Measurements from ENCODE around the gene ZMYND8.

DNA sequence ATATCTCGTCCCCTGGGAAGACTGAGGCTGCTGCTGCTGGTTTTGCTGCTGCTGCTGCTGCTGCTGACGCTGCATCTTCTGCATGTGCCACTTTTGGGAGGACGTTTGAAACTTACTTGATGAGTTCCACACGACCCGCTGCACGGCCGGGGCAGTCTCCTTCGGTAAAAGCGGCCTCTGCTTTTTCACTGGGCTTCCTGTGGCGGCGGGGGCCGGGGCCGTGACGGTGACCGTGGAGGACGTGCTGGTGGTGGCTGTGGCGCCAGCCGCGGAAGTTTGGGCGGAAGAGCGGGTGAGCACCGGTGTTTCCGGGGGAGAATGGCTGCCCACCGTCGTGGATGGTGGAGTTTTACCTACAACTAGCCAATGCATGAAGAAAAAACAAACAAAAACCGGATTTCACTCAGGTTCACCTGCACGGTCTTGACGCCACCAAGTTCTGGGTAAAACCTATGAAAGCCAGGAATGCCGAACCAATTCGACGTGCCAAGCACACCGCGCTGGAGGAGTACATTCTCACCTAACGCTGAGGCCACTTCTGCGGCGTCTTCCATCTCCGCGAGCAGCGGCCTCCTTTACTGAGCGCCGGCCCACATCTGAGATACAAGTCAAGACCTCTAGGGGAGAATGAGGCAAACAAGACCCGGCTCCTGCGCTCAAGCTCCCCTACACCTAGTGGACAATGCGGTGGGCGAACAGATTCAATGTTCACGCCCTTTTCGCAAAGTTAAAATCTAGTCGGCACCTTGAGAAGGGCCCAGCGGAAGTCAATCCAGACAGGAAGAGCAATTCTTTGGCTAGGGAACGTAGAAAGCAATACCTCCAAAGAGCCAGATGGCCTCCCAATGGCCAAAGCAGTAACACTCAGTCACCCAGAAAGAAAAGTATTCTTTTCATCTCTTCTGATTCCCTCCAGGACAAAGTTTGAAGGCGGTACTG, 117.5 kb downstream of the ZMYND8 start:
- TF ChIP-seq POLR2A (IDR thresholded peaks at IDR 0.05; ENCODE audit: low read depth, low read length), result no peak
- no peak for TF ChIP-seq POLR2AphosphoS5 (IDR thresholded peaks at IDR 0.05; ENCODE audit: low read depth, low read length)
